GM21737 (cell line): ENCODE data around the gene SLC1A4.

Experiments
- ATAC-seq: cut with Tn5 transposase; IDR thresholded peaks from one replicate; pipeline ENCODE4 v1.9.1; 2021; ENCODE audit warnings: mild to moderate bottlenecking, moderate library complexity; ENCODE audit not compliant: unreplicated experiment

The SLC1A4 gene

GRCh38 chr2:65046633-65047407, 57.6 kb downstream of the SLC1A4 start:
- no peak for ATAC-seq

- no peak for ATAC-seq
These were observed 59.9 kb downstream of the SLC1A4 start for GRCh38 chr2:65049010-65049639.

GRCh38 chr2:65050931-65051330, 61.7 kb downstream of the SLC1A4 start:
- no peak for ATAC-seq

- ATAC-seq, result peak; percentile 42
These were observed 64.0 kb downstream of the SLC1A4 start for GRCh38 chr2:65053199-65053598.

GRCh38 chr2:65054749-65055421, 65.7 kb downstream of the SLC1A4 start:
- no peak for ATAC-seq

GRCh38 chr2:65055422-65056214, 66.4 kb downstream of the SLC1A4 start:
- peak; percentile 26 for ATAC-seq

- peak; percentile 80 for ATAC-seq
These were observed 67.2 kb downstream of the SLC1A4 start, which contains the start of gene CEP68 for GRCh38 chr2:65056215-65057053. Gene CEP68, plus strand, starts transcription at chr2:65056416. Its CDS starts 13,029 bp downstream, at chr2:65069445.

GRCh38 chr2:65057054-65057375, 67.8 kb downstream of the SLC1A4 start:
- no peak for ATAC-seq

GRCh38 chr2:65057391-65058052, 68.3 kb downstream of the SLC1A4 start:
- peak; percentile 24 for ATAC-seq

GRCh38 chr2:65059071-65059470, 69.9 kb downstream of the SLC1A4 start:
- ATAC-seq, result no peak

GRCh38 chr2:65061146-65061909, 72.1 kb downstream of the SLC1A4 start:
- no peak for ATAC-seq

GRCh38 chr2:65061910-65062339, 72.7 kb downstream of the SLC1A4 start:
- ATAC-seq, result no peak

GRCh38 chr2:65062843-65063825, 73.9 kb downstream of the SLC1A4 start:
- ATAC-seq, result no peak

GRCh38 chr2:65064728-65065552, 75.7 kb downstream of the SLC1A4 start:
- ATAC-seq, result peak; percentile 76

GRCh38 chr2:65067806-65068553, 78.8 kb downstream of the SLC1A4 start:
- ATAC-seq, result no peak

GRCh38 chr2:65069439-65069824, 80.2 kb downstream of the SLC1A4 start:
- ATAC-seq, result no peak
